HG03108 (cell line): Measurements from ENCODE around the gene ITGB1BP1.

Source experiments
- ATAC-seq: cut with Tn5 transposase; IDR thresholded peaks from one replicate; pipeline ENCODE4 v1.9.1; 2021; ENCODE audit warnings: moderate library complexity; ENCODE audit not compliant: unreplicated experiment

The ITGB1BP1 gene, protein sequence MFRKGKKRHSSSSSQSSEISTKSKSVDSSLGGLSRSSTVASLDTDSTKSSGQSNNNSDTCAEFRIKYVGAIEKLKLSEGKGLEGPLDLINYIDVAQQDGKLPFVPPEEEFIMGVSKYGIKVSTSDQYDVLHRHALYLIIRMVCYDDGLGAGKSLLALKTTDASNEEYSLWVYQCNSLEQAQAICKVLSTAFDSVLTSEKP

DNA sequence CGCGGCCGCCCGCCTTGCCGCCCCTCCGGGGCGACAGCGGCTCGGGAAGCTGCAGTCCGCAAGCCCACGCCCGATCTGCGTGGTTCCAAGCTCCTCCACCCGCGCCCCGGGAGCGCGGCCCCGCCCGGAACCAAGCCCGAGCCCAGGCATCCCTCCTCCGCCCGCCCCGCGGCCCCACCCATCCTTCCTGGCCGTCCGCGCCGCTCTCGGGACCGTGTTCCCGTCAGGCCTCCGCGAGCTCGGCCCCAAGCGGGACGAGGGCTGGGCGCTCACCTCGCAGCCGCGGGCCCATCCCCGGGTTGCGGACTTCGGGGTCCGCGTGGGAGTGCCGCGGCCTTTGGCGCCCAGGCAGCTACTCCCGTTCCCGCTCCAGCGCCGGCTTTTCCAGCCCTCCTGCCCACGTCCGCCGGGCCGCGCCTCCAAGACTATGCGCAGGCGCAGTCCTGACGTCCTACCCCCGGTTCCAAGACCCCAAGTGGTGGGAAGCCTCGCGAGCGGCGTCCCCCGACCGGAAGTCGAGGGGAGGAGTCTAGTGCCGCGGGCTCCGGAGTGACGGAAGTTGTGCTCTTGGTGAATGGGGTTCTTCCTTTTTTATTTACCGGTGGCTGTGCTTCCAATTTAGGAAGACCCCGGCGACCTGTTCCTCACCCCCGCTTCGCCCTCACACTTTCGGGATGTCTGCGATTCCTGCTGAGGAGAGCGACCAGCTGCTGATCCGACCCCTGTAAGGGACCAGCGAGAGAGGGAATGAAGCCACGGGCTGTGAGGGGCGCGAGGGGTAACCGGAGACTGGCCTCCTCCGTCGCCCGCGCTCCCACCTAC, at the start of gene ITGB1BP1, which contains the start of gene CPSF3:
Gene ITGB1BP1 (minus strand): TSS at position 429 of the 822 bp plus-strand sequence. CDS start 4,831 bp downstream, outside the sequence.
Gene CPSF3 (plus strand): TSS at position 555 of the 822 bp plus-strand sequence. CDS start 120 bp downstream, at position 675.
- peak; percentile 83 for ATAC-seq

DNA sequence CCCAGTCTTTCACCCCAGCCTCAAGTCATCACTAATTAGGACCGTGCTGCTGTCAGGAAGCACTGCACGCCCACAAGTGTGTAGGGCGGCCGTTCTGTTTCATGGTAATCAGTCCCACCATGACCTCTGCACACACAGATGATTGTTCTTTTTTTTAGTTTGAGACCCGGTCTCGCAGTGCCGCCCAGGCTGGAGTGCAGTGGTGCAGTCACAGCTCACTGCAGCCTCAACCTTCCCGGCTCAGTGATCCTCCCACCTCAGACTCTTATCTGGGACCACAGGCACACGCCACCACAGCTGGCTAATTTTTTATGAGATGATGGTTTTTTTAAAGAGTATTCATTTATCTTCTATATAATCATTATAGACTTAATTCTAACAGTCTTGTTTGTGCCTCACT, 49.2 kb upstream of the ITGB1BP1 start:
- ATAC-seq, result no peak

DNA sequence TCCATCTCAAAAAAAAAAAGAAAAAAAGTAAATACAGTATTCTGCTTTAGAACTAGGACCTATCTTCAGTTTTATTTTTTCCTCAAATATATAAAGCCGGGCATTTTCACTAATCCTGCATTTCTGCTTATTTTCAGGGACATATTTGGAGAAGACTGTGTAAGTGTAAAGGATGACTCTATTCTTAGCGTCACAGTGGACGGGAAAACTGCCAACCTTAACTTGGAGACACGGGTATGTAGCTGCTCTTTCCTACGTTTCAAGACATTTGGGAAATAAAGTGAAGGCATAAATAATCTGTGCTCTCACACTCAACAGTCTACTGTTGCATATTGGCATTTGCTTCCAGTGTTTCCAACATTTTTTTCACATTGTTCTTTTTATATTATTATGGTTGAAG, 47.9 kb upstream of the ITGB1BP1 start:
- no peak for ATAC-seq

DNA sequence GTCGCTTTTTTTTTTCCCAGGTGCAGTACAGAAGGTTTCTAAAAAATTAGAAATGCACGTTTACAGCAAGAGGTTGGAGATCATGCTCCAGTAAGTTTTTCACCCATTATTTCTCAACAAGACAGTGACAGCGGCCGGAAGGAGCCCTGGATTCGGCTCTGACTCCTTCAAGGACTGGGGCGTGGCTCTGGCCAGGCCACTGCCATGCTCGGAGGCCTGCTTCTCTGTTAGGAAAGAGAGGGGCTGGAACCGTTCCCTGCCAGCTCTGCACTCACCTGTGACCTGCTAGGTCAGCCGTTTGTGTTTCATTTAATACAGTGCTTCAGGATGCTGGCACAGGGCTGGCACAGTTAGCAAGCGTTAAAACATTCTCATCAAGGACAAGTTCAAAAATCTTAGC, 44.4 kb upstream of the ITGB1BP1 start:
- no peak for ATAC-seq

DNA sequence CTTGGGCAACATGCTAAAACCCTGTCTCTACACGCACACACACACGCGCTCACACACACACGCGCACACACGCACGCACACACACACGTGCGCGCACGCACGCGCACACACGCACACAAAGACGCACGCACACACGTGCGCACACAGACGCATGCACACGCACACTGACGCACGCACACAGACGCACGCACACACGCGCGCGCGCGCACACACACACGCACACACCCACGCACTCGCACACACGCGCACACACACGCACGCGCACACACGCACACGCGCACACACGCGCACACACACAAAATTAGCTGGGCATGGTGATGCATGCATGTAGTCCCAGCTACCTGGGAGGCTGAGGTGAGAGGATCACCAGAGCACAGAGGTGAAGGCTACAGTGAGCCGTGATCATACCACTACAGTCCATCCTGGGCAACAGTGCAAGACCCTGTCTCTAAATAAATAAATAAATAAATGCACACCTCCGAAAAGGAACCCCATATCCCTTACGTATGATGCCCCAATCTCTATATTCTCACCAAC, 42.9 kb upstream of the ITGB1BP1 start:
- no peak for ATAC-seq

DNA sequence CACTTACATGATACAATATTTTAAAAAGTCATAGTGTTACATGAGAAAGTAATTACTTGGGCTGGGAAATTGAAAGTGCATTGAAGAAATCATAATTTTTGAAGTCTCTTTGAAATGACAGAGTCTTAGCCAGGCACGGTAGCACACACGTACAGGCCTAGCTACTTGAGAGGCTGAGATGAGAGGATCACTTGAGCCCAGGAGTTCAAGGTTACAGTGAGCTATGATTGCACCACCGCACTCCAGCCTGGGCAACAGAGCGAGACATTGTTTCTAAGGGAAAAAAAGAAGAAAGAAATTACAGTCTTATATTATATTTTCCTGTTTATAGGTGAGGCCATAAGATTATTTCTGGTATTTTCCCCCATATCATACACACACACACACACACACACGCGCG, 41.8 kb upstream of the ITGB1BP1 start:
- ATAC-seq, result no peak

DNA sequence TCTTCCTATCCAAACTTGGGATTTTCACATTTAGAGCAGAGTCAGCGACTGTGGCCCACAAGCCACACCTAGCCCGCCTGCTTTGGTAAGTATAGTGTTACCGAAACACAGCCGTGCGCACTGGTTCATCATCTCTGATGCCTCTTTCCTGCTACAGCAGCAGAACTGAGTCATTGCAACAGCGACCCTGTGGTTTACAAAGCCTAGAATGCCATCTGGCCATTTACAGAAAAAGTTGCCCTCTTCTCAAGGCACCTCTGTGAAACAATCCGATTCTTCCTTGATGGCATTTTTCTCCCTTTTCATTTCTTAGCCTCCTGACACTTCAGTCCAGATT, 40.3 kb upstream of the ITGB1BP1 start:
- no peak for ATAC-seq

DNA sequence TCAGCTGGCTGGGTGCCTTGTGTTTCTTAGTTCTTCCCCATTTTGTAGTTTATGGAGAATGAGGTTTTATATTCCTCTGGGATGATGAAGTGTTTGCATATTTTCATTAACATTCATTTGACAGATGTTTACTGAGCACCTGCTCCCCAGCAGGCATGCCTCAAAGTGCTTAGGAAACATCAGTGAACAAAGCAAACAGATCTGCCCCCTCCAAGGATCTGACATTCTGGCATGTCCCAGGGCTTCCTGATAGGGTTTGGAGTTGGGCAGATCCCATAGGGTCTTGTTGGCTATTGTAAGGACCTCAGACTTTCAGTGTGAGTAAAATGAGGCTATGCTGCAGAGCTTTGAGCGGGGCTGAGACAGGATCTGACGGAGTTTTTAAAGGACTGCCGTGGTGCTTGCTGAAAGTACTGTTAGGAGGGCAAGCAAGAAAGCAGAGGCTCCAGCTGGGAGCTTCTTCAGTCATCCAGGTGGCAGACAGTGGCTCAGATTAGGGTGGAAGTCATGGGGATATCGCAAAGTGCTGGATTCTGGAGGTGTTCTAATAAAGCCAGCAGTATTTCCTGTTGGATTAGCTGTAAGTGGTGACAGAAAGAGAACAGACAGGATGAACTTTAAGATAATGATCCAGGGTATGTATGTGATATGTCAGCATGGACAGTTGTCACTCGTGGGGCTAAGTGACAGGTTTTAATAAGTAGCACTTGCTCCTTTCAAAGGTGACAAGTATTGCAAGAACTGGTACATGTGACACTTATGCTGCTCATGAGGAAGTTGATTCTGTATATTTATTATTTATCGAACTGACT, 39.8 kb upstream of the ITGB1BP1 start:
- ATAC-seq, result no peak

DNA sequence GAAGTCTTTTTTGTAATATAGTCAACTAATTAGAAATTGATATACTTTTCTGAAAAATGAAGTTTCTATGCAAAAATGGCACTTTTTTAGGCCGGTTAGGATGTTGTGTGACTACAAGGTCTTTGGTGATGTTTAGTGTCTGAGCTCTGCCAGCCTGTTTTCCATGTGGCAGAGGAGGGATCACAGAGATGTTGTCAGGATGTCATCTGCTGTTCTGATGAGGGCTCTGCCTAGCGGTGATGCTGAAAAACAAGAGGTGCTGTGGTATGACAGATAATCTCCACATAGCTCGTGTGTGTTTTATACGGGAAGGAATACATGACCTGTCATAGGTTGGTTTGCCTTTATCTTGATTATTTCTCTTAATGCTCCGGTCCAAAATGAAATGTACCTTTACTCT, 39.0 kb upstream of the ITGB1BP1 start:
- ATAC-seq, result no peak

DNA sequence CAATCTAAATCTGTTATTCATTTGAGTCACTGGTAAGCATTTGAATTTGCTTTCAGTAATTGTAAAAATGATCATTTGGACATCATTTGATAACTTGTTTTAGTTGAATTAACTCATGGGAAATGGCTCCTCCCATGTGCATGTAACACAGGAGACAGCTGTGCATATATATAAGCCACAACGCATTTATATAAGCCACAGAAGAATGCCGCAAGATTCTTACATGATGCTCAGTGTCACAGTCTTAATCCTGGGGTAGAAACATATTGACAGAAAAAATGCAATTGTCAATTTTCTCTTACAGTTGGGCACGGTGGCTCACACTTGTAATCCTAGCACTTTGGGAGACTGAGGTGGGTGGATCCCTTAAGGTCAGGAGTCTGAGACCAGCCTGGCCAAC, 37.8 kb upstream of the ITGB1BP1 start:
- no peak for ATAC-seq

DNA sequence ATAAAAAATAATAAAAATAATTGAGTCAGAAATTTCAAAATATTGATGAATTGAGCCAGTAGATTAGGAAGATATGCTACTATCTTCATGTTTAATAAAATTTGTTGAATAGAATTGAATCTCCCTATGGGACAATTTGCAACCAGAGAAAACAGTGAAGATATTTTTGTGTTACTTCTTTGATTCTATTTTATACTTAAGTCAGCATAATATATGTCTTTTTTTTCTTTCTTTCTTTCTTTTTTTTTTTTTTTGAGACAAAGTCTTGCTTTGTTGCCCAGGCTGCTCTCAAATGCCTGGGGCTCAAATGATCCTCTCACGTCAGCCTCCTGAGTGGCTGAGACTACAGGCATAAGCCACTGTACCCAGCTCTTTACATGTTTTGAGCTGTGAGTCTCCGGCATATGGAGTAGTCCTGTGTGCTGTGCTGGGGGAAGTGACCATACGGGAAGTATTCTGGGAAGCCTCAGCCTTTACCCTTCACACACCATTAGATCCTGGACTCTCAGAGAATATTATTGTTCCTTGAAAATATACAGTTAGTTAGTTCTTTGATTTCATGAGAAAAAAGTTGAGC, 37.2 kb upstream of the ITGB1BP1 start:
- ATAC-seq, result no peak

DNA sequence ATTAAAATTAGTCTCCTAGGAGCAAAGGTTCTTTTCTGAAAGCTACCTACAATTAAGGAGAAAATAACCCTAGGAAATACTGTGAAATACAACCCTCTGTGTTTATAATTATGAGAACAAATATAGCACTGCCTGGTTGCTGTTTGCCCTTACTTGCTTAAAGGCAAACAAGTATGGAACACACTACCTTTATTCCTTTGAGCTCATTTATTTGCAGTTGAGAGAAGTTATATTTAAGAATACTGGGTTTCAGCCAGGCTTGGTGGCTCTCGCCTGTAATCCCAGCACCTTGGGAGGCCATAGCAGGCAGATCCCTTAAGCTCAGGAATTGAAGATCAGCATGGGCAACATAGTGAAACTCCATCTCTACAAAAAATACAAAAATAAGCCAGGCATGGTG, 27.9 kb upstream of the ITGB1BP1 start:
- ATAC-seq, result no peak

DNA sequence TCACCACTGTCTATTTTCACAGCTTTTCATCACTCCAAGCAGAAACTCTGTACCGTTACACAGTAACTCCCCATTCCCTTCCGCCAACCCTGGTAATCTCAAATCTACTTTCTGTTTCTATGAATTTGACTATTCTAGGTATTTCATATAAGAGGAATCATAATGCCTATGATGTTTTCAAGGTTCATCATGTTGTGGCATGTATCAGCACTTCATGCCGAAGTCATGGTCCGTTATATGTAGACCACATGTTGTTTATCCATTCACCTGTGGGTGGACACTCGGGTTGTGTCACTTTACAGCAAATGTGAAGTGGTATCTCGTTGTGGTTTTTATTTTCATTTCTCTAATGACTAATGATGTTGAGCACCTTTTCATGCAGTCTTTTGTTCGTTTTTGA, 21.8 kb upstream of the ITGB1BP1 start:
- no peak for ATAC-seq

DNA sequence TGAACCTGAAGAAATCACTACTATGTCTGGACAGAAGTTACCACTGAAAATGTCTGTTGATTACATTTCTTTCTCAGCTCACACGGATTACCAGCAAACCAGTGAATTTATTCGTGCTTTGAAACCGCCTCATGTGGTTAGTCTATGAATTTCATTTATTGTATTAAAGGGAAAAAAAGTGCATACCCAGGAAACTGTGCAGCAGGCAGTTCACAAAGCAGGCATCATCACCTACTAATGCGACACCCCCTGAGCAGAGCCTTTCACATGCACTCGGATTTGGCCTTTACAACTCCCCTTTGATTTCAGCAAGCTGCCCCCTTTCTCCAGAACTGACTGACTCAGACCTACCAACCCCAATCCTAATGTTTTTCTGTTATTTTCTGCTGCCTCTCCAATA, 20.2 kb upstream of the ITGB1BP1 start:
- ATAC-seq, result no peak

DNA sequence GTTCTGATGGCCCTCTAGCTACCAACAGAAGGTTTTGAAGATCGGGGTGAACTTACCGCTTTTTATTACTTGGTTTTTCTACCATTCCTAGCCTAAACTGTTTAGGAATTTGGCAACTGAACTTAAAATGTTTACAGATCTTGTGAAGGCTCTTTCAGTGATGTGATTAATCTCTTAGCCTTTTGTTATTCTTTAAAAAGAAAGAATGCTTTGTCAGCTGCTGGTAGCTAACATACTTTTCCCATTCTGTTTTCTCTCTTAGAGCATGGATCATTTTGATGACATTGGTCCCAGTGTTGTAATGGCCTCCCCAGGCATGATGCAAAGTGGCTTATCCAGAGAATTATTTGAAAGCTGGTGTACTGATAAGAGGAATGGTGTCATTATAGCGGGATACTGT, 18.2 kb upstream of the ITGB1BP1 start:
- no peak for ATAC-seq

DNA sequence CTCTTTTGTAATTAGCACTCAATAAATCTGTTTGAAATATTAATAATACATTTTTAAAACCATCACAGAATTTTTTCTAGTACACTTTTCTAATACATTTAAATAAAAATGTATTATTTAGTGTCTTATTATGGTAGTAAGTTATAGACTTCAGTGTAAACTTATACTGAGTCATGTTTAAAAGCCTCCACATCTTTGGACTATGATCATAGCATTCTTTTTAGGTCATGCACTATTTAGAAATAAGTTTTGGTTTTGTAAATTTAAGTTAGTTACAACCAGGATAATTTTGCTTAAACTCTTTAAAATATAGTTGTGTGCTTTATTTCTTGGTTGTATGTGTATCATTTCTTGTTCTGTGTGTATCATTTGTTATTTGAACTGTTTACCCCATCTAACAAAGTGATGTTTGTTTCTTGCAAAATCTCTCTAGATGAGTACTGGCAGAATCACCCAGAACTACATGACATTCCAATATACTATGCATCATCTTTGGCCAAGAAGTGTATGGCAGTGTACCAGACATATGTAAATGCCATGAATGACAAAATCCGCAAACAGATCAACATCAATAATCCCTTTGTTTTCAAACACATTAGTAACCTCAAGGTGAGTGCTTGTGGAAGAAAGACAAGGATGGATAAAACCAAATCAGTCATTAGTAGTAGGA, 16.9 kb upstream of the ITGB1BP1 start:
- ATAC-seq, result no peak

DNA sequence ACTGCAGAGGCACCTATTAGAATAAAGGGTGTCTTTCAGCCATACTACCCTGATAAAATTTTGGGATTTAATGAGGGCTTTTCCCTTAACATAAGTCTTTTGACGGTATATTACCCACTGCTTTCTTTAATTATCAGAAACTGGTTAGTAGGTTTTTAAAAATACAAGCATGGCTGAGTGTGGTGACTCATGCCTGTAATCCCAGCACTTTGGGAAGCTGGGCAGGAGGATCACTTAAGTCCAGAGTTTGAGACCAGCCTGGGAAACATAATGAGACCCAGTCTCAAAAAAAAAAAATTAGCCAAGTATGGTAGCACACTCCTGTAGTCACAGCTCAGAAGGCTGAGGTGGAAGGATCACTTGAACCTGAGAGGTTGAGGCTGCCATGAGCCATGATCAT, 16.2 kb upstream of the ITGB1BP1 start:
- no peak for ATAC-seq

DNA sequence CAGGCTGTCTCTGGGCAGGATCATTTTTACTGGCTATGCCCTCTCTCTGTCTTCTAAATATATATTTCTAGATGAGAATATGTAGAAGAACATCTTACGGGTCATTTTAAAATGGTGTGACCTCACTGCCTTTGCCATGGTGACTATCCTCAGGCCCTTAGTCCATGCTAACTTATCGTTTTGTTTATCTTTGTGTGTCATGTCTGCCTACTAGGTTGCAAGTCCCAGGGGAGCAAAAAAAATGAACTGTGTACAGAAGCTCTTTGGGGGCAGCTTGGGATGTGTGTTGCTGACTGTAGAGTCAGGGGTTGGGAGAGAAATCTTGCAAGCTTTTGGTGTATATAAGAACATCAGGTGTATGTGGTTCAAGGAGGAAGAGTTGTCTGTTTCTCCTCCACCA, 11.2 kb upstream of the ITGB1BP1 start:
- ATAC-seq, result no peak

DNA sequence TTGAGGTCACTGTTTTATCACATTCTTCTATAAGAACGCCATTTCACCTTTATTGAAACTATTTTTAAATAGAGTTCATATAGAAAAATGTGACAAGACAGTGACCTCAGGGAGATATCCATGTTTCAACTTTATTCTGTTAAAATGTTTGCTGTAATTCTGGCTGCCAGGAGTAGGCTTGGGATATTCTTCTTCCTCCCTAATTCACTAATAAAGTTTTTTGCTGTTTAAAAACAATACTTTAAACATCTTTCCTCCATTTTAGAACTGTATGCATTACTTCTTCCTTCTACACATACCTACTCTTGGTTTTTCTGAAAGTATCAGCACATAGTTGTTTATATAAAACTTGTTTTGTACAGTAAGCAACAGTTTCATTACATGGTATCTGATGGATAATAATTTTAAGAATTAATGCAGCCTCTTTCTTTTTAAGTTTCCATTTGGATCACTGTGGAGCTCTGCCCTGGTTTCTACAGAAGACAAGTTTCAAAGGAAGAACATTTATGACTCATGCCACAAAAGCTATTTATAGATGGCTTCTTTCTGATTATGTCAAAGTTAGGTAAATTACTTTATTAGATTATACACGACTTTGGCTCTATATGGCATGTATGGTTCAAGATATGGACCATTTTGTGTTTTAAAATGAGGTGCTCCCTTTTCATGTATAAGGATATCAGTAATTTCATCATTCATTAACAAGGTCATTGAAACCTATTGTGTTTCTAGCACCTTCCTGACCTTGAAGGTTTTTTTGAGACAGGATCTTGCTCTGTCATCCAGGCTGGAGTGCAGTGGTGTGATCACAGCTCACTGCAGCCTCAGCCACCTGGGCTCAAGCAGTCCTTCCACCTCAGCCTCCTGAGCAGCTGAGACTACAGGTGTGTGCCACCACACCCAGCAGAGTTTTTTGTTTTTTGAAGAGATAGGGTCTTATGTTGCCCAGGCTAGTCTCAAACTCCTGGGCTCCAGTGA, 7.3 kb upstream of the ITGB1BP1 start:
- no peak for ATAC-seq
